PFSK-1 (cell line): ENCODE results near the gene TULP1.

Experiments used
- FOXP2 ChIP-seq: optimal IDR thresholded peaks from 2 replicates; pipeline ENCODE3; 2011; ENCODE audit warnings: borderline replicate concordance, control low read depth, inconsistent platforms; ENCODE audit not compliant: insufficient read depth; ENCODE audit errors: extremely low read length, extremely low read depth
- POLR2AphosphoS5 ChIP-seq: IDR thresholded peaks from 2 replicates; pipeline ENCODE4 v1.6.1; 2012; ENCODE audit warnings: low read depth, mild to moderate bottlenecking, control low read depth, low read length, moderate library complexity
- REST ChIP-seq, 2 experiments: IDR thresholded peaks; 2 replicates each; pipeline versions ENCODE4 v1.6.1 to v1.8.0; 2011 to 2012; ENCODE audit warnings: low read depth in 2 of 2, low read length in 2 of 2, control low read depth in 1 of 2, inconsistent platforms in 1 of 2, mild to moderate bottlenecking in 1 of 2, moderate library complexity in 1 of 2; ENCODE audit not compliant: insufficient read depth in 1 of 2
- SIN3A ChIP-seq: IDR thresholded peaks from 2 replicates; pipeline ENCODE4 v1.6.1; 2012; ENCODE audit warnings: mild to moderate bottlenecking, low read length, moderate library complexity, borderline replicate concordance; ENCODE audit not compliant: insufficient read depth
- TAF1 ChIP-seq: IDR thresholded peaks from 2 replicates; pipeline ENCODE4 v1.6.1; 2012; ENCODE audit warnings: low read length, control low read depth, borderline replicate concordance; ENCODE audit not compliant: insufficient read depth

Gene TULP1

GRCh38 chr6:35478259-35478658 lies 34.4 kb downstream of the TULP1 start:
- TF ChIP-seq SIN3A = no peak
- no peak for TF ChIP-seq POLR2AphosphoS5
- TF ChIP-seq TAF1 = no peak
- no peak for TF ChIP-seq REST (IDR thresholded peaks at IDR 0.05; ENCODE audit: insufficient read depth in 1 of 2, low read depth in 2 of 2, low read length in 2 of 2)
- no peak for TF ChIP-seq FOXP2

- TF ChIP-seq FOXP2 (no peak), SIN3A (no peak), REST (IDR thresholded peaks at IDR 0.05; ENCODE audit: insufficient read depth in 1 of 2, low read depth in 2 of 2, low read length in 2 of 2) (no peak), TAF1 (no peak), POLR2AphosphoS5 (no peak)
Measured at GRCh38 chr6:35477551-35478179, 35.0 kb downstream of the TULP1 start.

GRCh38 chr6:35477028-35477427 lies 35.7 kb downstream of the TULP1 start:
- TF ChIP-seq SIN3A (no peak), TAF1 (no peak), REST (IDR thresholded peaks at IDR 0.05; ENCODE audit: insufficient read depth in 1 of 2, low read depth in 2 of 2, low read length in 2 of 2) (no peak), POLR2AphosphoS5 (no peak), FOXP2 (no peak)

- TF ChIP-seq REST (IDR thresholded peaks at IDR 0.05; ENCODE audit: insufficient read depth in 1 of 2, low read depth in 2 of 2, low read length in 2 of 2) (no peak), TAF1 (no peak), FOXP2 (no peak), SIN3A (no peak), POLR2AphosphoS5 (no peak)
Measured at GRCh38 chr6:35476004-35476403, 36.7 kb downstream of the TULP1 start.

- no peak for TF ChIP-seq SIN3A
- TF ChIP-seq TAF1 = no peak
- TF ChIP-seq REST (IDR thresholded peaks at IDR 0.05; ENCODE audit: insufficient read depth in 1 of 2, low read depth in 2 of 2, low read length in 2 of 2) = no peak
- no peak for TF ChIP-seq POLR2AphosphoS5
- no peak for TF ChIP-seq FOXP2
Measured at GRCh38 chr6:35475573-35475972, 37.1 kb downstream of the TULP1 start.
